CMK (cell line): ENCODE data around the gene CARD16.
"Not testable (repeated sequence)": the region's sequence is repeated elsewhere in the genome, so short reads cannot be mapped to it uniquely, and the experiment has no call there.

ENCODE experiments used
- DNase-seq: peaks from one replicate; pipeline ENCODE4 v3.0.0-alpha.2; 2010; ENCODE audit warnings: low read depth

Gene CARD16

DNA sequence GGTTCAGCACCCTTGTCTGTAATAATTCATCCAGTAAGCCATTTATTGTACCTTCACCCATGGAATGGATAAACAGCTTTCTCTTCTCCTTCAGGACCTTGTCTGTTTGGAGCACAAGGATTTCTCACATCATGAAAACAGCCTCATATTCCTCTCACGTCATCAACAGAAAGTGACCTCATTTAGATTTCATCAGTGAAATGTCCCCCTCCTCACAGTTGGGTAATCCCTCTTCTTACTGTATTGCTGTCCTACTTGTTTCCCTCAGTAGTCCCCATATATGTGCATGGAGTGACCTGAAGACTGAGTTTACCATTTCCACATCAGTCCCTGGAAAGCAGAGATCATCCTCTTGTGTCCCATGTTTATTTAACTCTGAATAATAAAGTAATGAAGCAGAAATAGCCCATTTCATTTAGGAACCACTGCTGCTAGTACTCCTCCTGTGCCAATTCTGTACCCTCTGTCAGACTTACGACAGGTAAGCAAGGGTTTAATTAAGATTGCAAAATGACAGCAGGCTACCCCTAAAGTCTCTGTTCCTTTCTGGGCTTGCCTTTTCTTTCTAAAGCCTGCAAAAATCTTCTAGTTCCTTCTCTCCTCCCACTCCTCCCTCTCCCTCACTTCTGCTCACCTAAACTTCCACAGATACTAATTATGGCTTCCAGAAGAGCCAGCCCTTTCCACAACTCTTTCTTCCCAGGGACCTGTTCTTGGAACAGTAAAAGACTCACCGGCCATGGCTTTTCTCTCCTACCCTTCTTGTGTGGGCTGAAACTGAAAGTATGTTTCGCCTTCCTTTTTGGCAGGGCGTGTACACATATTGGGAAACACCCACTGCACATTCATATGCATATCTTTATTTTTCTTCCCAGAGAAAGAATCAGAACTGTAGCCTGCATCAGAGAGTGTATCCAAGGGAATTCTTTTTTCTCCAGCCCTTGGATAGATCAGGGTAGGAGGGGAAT lies at the start of gene CARD16:
CARD16 (minus strand) TSS at position 779 of the 968 bp plus-strand sequence; CDS start at position 741, 38 bp downstream.
- not testable (repeated sequence) for DNase-seq

DNA sequence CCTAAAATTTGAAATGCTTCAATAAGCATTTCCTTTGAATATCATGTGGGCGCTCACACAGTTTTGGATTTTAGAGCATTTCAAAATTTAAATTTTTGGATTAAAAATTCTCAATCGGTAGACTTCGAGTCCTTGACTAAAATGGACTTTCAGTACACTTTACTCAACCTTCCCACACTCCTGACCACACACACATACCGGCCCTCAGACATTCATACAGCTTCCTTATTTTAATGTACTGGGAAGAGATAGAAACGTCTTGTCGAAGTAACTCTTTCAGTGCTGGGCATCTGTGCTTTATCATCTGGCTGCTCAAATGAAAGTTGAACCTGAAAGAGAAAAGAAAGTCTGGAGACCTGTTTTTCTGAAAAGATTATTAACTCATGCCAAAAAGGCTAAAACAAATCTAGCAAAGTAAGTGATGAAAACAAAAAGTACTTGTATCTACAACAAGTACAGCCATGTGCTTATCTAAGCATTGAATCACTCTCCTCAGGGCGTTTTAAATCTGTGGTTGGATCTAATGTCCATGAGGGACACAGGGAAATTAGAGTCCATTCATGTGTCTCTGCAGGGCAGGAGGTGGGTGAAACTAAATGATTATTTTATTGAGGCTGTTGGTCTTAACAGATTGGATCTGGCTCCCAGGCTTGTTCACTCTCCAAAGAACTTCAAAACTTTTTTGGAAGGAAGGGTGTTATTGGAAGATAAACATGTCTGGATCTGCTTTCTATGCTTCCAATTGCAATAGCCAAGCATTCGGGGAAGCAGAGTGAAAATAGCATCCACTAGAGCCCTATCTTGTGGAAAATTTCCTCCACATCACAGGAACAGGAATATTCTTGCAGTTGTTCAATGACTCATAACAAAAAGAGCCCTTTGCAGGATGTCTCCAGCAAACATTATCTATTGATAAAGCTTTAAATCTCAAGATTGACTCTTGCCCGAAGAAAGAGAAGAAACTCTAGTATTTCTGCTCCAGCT lies 47.4 kb upstream of the CARD16 start:
- no peak for DNase-seq

DNA sequence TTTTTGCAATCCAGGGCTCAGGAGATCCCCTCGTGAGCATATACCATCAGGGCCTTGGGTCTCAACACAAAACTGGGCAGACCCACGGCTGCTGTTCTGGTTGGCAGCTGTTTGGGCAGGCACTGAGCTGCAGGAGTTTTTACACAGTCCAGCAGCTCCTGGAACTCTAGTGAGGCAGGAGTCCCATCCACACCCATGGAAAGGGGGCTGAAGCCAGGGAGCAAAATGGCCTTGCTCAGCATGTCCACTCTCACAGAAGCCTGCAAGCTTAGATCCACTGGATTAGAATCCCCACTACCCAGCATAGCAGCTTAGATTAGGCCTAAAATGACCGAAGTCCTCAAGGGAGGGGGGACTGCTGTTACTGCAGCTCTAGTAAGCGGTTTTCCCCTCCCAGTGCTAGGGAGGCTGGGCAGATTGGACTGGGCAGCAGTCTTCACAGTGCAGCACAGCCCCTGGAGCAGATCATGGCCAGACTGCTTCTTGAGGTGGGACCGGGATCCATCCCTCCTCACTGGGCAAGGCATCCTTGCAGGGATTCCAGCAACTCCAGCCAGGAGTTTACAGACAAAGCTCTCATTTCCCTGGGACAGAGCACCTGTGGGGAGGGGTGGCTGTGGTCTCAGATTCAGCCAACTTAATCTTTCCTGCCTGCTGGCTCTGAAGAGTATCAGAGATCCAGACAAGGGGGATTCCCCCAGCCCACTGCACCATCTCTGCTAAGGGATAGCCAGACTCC lies 36.4 kb upstream of the CARD16 start:
- no peak for DNase-seq

DNA sequence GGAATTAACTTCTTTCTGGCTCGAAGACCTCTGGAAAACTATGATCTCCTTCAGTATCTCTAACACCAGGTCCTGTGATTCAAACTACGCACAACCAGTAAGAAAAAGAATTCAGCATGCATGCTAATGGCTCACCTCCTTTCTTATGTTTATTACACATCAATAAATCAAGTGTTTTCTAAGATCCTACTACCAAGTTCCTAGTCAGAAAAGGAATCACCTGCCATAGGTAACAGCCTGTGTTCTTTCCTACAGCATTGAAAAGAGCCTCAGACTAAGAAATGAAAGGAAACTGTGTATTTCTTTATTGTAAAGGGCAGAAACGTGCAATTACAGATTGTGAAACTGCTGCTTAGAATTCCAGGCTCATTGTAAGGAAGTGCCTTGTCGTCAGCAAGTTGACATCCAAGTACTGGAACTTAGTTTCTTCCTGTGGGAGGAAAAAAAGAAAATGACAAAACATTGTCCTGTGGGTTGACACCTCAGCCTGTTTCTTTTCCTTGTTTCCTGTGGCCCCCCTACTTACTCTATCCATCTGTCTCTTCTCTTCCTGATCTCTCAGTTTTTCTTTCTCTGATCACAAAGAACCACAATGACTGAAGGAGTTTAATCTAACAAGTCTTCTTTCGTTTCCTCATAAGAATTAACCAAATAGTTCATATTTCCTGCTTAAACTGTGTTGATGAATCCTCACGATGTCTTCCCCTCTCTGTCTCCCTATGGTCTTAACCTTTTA lies 35.2 kb upstream of the CARD16 start:
- not testable (repeated sequence) for DNase-seq

DNA sequence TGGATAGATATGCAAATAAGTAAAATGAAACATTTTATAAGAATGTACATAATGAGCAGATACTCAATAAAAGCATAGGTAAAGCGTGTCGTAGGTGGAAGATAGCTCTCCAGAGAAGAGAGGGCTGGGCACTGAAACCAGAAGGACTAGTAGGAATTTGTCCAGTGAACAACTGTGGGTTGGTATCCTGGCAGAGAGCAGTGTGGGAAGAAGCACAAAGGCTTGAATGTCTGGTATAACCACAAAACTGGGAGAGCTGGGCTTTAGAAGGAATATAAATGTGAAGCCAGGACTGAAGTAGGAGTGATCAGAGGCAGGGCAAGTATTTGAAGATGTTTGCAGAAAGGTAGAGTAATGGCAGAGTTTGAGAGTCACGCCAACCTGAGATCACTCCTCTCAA lies 33.1 kb upstream of the CARD16 start:
- DNase-seq, result no peak

DNA sequence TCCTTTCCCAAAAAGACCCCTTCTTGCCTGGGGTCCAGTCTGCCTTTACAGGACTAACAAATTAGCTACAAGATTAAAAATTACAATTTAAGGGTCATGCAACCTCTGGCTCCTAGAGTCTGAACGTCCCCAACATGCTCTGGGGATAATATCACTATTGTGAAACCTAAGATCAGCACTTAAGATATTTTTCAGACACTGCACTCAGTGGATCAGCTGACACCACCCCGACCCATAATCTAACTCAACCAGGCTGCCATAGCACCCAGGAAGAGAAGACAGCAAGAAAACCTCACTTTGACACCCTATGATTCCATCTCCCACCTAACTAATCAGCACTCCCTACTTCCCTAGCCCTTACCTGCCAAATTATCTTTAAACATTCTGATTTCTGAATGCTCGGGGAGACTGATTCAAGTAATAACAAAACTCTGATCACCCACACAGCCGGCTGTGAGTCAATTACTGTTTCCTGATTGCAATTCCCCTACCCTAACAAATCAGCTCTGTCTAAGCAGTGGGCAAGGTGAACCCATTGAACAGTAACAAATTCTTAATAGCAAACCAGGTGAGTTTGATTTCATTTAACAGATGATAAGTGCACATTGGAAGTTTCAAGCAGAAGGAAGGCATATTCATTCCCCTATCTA lies 32.1 kb upstream of the CARD16 start:
- DNase-seq, result not testable (repeated sequence)

DNA sequence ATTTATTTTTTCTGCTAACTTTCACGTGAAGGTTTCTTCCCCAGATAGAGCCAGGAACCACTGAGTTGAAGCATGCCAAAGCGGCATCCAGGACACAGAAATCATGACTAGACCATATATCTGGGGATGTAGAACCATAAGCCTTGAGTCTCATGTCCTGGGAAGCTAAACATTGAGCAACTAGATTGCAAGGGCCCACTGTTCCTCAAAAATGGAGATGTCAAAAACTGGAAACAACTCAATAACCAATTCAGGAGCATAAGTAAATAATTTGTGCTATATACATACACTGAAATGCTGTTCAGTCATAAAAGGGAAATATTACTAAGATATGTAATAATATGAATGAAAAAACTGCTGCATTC lies 29.0 kb upstream of the CARD16 start:
- DNase-seq, result no peak

DNA sequence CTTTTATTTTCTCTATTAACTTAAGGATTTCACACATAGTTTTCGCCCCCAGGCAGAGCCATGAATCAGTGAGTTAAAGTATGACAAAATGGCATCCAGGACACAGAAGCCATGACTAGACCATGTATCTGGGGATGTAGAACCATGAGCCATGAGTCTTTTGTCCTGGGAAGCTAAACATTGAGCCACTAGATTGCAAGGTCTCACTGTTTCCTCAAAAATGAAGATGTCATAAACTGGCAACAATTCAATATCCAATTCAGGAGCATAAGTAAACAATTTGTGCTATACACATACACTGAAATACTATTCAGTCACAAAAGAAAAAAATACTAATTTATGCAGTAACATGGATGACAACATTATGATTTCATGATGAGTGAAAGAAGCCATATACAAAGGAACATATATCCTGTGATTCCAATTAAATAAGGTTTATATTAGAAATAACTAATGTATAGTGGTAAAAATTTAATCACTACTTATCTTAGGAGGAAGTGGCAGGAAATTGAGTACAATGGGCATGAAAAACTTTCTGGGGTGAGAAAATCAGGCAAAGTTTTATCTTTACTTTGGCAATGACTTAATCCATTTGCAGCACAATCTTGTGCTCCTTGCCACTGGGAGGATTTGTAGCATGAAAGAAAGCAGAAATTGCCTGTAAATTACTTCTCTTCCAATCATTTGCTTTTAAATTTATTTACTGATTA lies 28.5 kb upstream of the CARD16 start:
- no peak for DNase-seq

DNA sequence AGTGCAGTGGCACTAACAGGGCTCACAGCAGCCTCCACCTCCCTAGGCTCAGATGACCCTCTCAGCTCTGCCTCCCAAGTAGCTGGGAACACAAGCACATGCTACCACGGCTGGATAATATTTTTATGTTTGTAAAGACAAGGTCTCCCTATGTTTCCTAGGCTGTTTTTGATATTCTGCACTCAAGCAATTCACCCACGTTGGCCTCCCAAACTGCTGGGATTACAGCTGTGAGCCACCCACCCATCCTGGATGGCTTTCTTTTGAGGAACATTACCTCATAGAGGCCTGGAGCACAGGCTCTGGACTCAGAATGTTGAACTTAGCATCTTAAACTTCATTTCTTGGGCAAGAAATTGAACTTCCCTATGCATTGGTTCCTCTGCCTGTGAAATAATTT lies 26.9 kb upstream of the CARD16 start:
- not testable (repeated sequence) for DNase-seq

DNA sequence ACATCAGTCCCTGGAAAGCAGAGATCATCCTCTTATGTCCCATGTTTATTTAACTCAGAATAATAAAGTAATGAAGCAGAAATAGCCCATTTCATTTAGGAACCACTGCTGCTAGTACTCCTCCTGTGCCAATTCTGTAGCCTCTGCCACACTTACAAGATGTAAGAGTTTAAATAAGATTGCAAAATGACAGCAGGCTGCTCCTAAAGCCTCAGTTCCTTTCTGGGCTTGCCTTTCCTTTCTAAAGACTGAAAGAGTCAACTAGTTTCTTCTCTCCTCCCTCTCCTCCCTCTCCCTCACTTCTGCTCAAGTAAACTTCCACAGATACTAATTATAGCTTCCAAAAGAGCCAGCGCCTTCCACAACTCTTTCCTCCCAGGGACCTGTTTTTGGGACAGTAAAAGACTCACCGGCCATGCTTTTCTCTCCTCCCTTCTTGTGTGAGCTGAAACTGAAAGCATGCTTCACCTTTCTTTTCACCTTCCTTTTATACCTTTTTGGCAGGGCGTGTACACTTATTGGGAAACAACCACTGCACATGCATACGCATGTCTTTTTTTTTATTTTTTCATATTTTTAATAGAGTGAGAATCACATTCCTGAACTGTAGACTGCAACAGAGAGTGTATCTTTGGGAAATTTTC lies 26.1 kb upstream of the CARD16 start:
- no peak for DNase-seq

DNA sequence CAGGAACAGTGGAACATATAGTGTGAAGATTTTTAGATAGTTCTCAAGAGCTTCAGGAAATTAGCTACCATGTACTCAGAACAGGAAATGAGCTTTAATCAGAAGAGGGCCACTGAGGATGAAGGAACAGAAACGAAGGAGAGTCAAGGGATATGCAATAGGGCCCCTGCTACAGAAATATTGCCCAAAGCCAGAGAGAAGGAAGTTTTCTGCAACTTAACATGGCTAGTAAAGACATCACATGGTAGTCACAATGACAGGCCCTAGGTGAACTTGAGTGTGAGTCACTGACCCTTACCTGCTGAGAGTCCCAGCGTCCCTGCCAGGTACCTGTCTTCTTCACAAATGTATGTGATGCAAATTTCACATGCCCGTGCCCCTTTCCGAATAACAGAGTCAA lies 25.2 kb upstream of the CARD16 start:
- no peak for DNase-seq

DNA sequence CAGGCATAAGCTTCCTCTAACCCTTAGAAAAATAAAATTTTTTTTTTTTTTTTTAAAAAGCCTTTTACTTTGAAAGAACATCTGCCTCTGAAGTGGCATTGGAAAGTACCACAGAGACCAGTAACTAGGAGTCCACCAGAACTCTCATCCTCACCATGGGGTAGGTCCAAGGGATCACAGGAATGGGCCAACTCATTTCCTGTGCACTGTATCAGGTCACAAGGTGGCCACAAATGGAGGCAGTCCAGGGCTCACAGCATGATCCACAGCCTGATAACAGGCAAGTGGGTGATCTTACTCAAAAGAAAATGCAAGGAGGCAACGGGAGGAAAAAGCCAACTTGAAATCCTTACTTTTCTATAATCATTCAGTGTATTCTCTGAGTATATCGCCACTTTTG lies 24.6 kb upstream of the CARD16 start:
- not testable (repeated sequence) for DNase-seq

DNA sequence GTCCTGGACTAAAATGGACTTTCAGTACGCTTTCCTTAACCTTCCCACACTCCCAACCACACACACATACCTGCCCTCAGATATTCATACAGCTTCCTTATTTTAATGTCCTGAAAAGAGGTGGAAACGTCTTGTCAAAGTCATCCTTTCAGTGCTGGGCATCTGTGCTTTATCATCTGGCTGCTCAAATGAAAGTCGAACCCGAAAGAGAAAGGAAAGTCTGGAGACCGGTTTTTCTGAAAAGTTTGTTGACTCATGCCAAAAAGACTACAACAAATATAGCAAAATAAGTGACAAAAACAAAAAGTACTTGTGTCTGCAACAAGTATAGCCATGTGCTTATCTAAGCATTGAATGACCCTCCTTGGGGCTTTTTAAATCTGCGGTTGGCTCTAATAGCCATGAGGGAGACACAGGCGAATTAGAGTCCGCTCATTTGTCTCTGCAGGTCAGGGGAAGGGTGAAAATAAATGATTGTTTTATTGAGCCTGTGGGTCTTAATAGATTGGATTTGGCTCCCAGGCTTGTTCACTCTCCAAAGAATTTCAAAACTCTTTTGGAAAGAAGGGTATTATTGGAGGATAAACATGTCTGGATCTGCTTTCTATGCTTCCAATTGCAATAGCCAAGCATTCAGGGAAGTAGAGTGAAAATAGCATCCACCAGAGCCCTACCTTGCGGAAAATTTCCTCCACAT lies 18.3 kb upstream of the CARD16 start:
- not testable (repeated sequence) for DNase-seq

DNA sequence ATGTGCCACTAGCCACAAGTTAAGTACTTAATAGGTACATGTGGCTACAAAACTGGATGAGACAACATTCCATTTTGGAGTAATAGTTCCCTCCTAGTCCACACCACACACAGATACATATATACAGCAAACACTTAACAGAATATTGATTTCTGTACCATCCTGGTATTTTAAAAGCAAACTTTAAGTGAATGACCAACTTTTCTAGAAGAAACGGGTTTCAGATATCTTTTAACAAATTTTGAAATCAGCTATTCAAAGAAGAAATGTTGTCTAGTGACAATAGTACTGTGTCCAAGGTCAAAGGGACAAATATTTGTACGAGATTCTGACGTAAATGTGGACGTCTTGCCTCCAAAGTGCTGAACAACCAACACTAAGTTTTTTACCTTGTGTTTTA lies 12.3 kb upstream of the CARD16 start:
- no peak for DNase-seq

DNA sequence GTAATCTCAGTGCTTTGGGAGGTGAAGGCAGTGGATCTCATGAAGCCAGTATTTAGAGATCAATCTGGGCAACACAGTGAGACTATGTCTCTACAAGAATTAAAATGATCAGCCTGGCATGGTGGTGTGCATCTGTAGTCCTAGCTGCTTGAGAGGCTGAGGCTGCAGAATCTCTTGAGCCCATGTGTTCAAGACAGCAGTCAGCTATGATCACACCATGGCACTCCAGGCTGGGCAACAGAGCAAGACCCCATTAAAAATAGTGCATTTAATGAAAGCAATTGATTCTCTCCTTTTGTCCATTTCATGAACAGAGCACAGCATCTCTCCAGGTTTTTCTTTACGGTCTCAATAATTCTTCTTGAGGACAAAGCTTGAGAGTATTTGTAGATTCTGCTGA lies 11.3 kb upstream of the CARD16 start:
- DNase-seq, result no peak

DNA sequence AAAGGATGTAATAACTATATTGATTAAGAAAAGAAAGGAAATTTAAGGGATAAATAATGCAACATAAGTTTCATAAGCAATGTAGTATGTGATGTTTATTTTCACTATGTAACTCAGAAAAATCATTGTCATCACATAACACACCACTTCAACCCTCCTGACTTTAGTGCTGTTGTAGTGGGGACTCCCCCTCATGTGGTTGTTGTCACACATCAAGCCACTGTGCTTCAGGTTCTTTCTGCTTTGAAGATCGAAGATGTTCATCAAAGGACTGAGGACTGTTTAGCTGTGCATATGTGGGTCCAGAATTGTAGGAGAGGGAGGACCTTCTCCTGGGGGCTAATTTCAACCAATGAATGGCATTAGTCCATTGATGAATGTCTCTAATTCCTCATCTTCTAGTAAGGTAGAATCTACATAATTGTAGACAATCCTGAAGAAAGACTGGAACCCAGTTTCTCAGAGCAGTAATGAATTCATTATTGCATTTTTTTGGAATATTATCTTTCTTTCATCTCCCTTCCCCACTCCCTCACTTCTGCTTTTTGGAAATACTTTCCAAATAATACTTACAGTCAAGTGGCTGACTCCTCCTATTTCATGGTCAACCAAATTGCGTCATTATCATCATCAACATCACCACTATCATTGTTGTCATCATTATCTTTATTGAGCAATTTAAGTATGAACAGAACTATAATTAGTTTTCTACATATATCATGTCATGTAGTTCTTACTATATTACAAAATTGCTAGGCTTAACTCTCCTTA lies 9.8 kb upstream of the CARD16 start:
- DNase-seq, result no peak

DNA sequence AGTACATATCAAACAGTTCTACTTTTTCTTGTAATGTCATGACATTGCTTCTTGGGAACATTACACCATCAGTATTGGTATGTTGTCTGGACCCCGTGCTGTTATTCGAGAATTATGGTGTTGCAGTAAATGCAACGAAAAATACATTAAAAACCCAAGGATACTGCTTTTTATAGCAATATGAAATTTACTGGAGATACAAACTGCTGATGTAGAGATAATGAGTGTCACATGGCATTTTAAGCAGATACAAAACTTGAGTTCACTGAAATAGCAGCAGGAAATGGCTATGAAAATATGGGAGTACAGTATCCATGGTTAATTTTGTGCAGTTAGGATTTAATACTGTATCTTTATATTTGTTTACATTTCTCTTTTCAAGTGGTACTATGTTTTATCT lies 7.4 kb upstream of the CARD16 start:
- no peak for DNase-seq

DNA sequence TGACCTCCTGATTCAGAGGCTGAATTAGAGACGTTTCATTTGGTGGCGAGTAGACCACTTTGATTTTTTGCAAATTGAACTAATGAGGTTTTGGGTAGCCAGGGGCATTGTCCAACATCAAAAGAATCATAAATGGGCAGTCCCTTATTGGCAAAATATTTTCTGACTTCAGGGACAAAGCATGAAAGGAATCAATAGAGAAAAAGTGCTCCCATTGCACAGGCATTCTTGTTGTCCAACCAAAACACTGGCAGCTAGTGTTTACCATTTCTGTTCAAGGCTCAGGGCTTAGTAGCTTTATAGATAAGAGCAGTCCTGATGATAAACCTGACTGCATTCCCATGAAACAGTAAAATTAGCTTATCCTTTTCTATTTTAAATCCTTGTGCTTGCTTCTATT lies 6.4 kb upstream of the CARD16 start:
- DNase-seq, result no peak
